SK-N-MC (cell line): ENCODE results near the gene CCDC51.

Experiments used
- EZH2 ChIP-seq: fragments of 200-600 bp; sonication (generic); IDR thresholded peaks from one replicate; pipeline ENCODE4 v1.6.1; 2017; ENCODE audit warnings: antibody characterized with exemption
- POLR2AphosphoS5 ChIP-seq: IDR thresholded peaks from 2 replicates; pipeline ENCODE4 v1.6.1; 2012; ENCODE audit warnings: mild to moderate bottlenecking, low read depth, low read length, borderline replicate concordance

- no peak for TF ChIP-seq EZH2
- no peak for TF ChIP-seq POLR2AphosphoS5
Observed at GRCh38 chr3:48420561-48420960, 19.4 kb downstream of the CCDC51 start.
